Fibroblast of skin of right biceps (primary cell): ENCODE data around the gene SCN3B.

Experiments
- DNase-seq: peaks from one replicate; pipeline ENCODE4 v3.0.0-alpha.2; 2013

SCN3B gene

DNA sequence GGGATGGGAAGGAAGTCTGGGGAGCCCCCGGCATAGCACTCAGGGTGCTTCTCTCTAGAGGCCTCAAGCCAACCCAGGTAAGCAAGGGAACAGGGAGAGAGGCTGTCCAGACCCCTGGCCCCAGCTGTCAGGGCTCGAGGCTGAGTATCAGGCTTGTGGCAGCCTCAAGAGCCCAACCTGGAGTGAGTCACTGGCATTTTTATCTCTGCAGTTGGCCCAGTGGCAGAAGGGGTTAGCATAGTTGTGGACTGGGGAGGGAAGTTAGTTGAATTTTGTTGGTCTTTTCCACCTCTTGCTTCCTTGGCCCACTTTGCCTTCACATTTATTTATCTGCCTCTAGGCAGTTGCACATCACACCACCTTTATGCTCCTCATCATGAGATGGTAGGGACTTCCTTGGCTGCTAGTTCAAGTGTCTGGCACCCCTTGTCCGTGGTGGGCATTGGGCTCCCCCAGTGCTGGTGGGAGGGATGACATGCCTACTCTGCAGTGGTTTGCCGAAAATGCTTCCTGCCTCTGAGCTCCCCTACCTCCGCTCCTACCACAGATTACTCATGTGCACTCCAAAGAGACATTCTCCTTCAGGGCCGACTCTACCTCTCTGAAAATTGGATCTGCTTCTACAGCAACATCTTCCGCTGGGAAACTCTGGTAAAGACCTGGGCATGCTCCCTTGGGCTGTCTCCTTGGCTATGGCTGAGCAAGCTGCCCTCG is 60.1 kb downstream of the SCN3B start:
- peak; percentile 8 for DNase-seq

DNA sequence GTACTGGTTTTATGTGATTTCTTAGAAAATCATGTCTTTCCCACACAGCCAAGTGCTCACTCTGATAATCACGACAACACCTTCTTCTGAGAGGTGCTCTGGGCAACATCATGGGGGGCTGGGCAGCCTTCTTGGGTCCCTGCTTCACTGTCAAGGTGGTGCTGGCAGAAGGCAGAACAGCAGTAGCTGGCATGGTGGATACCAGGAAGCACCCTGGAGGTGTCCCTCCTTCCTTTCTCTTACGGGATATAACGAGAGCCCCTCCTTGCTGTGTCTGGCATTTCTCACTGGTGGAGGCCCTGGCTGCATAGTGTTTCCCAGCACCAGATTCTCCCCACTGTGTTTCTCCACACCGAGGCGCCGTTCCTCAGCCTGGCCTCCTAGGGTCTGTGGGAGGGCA is 60.9 kb downstream of the SCN3B start:
- no peak for DNase-seq

DNA sequence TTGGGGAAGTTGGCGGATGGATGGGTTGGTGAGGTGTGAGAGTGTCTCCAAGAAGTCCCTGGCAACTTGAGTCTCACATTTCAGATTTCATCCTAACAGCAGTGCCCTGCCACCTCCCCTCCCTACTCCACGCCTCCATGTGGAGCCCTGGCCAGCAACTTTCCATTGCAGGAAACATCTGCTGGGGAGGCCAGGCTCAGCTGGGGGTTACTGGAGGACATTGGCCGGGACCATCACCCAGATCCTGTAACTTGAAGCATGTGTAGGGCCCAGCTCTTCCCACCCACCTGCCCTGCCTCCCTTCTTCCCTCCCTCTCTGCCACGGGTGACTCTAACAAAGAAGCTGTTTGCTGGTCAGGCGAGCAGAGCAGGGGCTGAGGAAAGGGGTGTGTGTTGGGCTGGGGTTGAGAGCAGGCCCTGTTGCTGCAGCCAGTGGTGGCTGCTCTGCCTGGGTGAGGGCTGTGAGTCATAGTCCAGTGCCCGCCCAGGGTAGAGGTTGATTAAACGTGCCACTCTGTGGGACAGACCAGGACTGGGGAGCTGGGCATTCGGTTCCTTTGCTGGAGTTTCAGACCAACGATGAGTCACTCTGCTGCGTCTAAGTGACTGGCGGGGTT is 64.0 kb downstream of the SCN3B start:
- DNase-seq, result peak; percentile 5

DNA sequence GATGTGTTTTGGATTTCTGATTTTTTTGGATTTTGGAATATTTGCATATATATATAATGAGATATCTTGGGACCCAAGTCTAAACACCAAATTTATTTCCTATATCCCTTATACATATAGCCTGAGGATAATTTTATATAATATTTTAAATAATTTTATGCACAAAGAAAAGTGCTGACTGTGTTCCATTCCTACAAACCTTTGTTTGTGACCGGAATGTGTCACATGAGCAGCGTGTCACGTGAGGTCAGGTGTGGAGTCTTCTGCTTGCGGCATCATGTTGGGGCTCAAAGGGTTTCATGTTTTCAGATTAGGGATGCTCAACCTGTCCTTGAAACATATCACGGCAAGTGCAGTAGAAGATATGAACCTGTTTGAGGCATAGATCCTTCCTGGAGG is 65.6 kb downstream of the SCN3B start:
- DNase-seq, result no peak

DNA sequence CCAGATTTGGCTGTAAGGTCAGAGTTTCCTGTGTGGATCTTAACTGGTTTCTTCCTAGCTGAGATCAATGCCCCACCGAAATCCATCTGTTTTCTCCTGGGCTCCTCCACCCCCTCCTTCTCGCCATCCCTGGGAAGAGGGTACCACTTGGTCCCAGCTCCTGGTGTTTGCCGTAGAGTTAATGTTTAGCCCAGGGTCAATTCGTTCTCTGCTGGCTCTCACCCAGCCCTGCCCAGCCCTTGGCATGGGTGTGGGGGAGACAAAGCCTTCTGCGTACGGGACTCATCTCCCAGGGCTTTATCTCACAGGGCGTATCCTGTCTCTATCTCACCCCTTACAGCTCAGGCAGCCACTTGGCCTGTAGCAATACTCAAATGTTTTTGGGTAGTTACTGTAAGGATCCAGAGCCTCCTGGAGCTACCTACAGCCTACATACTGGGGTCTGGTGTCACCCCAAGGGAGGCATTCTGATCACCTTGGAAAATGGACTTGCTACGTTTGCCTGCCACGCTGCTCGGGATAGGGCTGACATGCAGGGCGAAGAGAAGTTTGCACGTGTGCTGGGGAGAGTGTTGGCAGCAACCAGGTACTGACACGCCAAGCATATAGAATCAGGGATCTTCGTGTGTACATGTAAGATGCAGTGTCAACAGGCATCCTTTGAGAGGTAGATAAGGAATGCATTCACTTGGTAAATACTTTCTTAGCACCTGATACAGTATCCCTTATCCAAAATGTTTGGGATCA is 66.1 kb downstream of the SCN3B start:
- no peak for DNase-seq

DNA sequence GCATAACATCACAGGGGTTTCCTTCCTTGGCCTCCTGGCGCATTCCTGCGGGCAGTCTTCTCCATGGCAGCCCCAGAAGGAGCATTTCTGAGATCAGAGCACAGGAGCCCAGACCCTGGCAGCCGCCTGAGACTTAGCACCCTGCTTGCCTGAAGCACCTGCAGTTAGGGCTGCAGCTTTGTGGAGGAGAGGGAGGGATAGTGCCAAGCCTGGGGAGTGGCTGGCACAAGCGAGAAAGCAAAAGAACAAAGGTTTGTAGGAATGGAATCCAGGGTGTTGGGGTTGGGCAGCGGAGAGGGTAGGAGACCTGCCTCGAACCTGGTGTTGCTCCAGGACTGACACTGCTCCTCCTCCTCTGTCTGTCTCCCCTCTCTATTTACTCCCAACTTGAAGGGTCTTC is 66.9 kb downstream of the SCN3B start:
- no peak for DNase-seq

DNA sequence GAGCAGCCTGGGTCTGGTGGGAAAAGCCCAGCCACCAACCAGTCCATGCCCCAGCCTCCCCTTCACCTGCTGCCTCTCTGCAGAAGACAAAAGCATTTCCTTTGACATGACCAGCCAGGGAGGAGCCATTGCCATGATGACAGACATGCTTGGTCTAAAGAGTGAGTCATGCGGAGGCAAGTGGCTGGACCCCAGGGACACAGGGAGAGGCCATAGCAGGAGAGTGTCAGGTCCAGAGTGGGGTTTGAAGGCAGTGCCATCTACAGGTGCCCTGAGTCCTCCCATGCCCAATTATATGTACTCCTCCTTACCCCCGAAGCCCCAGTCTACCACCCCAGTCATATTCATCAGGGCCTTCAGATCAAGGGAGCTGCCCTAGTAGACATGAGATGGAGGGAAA is 67.4 kb downstream of the SCN3B start:
- DNase-seq, result peak; percentile 24

DNA sequence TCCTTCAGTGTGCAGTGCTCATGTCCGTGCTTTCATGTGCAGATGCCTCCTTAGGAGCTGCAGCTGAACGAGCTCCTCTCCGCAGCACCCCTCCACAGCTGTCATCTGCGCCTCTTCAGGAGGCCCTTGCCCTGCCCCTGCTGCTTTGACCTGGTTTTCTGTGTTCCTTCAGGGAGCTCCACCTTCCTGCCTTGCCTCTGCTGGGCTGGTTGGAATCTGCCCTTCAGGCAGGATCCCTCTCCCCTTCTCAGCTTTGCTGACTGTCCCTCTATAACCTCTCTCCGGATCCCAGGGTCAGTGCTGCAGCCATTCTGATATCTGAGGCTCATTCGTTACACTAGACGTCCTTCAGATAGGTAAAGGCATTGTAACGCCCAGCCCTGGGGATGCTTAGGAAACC is 67.9 kb downstream of the SCN3B start:
- DNase-seq, result no peak

DNA sequence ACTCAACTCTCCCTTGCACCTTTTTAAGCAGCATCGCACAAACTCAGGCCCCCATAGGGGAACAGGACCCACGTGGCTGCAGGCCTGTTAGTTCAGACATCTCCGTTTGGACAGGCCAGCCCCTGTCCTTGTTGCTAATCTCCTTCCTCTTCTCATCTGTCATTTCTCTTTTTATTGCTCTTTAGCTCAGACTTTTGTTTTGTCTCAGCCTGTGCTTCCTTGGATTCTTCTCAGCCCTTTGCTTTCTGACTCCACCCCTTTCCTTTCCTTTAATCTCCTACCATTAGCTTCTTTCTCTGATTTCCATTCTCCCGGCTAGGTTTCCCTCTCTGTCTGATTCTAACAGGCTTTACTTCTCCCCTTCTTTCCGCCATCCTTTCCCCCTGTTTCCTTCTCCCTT is 68.7 kb downstream of the SCN3B start:
- no peak for DNase-seq

DNA sequence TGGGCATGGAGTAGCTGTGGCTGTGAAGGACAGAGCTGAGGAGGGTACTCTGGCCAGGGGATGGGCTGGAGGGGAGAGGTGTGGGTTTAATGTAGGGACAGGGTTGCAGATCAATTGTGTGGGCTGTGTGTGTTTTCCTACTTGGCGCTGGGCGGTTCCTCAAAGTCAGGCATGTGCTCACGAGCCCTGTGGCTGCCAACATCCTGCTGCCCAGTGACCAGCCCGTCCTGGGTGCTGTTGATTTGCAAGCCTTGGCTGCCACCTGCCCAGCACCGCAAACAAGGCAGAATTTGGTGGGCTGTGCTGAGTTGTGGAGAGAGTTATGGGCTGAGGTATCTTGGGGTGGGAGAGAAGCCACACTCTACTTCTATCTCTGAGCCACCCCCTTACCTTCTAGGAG is 69.2 kb downstream of the SCN3B start:
- no peak for DNase-seq

DNA sequence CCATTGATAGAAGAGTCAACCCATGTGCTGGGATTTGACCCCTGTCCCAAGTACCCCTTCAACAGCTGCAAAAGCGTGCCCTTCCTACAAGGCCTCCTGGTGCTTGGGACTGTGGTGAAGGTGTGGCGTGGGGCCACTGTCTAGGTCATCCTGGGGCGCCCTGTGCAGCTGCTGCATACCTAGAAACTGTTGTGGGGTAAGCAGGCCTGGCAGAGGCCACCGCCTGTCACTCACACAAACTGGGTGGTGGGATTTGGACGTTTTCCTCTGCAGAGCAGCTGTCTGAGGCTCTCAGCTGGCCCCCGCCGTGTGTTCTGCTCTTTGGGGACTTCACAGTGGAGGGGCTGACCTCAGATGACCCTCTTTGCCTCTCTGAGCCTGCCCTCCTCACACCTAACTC is 69.7 kb downstream of the SCN3B start:
- DNase-seq, result no peak

DNA sequence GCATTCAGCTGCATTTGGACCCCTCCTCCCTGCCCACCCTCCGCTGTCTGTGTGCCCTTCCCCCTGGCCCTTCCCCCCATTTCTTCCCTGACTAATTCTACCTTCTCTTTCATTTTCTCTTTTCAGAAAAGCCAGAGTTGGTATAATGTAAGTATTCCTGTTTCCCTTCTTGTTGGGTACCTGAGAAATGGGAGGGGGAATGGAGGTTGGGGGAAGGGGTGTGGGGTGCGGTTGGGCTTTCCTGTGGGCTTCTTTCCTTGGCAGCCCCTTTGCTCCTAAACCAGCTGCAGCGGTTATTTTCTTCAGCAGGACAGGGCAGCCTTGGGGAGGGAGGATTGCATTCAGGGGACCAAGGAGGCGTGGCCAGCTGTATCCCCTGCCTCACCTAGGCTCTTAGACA is 70.2 kb downstream of the SCN3B start:
- no peak for DNase-seq

DNA sequence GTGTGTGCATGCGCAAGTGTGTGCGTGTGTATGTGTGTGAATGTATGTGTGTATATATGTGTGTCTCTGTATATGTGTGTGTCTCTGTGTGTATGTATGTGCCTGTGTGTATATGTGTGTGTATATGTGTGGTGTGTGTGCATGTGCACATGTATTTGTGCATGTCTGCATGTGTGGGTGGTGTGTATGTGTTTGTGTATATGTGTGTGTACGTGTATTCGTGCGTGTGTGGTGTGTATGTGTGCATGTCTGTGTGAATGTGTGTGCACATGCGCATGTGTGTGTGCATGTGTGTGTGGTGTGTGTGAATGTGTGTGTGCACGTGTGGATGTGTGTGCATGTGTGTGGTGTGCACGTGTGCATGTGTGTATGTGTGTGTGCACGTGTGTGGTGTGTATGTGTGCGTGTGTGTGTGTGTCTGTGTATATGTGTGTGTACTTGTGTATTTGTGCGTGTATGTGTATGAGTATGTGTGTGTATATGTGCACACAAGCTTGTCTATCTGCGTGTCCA is 71.4 kb downstream of the SCN3B start:
- DNase-seq, result no peak

DNA sequence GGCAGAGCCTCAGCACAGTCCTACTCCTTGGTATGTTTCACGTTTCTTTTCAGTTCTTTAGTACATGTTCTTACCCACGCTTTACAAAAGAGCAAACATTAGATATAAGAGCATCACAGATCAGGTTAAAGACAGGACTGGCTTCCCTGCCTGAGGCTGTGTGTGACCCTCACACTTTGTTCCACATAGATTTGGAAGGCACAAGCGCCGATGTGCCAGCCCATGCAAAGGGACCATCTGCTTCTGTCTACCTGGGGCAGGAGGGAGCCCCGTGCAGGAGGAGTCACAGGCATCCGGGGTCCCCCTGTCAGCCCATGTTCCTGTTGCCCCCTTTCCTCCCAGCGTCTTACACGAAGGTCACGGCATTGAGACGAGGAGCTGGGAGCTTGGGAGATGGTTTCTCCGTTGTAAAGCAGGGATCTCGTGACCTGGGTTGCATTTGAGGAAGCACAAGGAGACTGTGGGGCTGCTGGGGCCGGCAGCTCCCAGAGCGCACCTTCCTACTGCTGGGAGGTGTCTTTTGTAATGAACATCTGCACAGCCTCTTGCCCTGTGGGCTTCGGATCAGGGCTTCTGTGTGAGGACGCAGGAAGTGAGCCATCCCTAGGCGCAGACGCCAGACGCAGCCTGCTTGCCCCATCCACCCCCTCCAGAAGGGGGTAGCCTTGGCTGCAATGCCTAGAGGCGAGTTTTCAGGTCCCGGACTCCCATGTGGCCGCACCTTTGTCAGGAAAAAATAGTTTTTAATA is 72.6 kb downstream of the SCN3B start:
- no peak for DNase-seq

DNA sequence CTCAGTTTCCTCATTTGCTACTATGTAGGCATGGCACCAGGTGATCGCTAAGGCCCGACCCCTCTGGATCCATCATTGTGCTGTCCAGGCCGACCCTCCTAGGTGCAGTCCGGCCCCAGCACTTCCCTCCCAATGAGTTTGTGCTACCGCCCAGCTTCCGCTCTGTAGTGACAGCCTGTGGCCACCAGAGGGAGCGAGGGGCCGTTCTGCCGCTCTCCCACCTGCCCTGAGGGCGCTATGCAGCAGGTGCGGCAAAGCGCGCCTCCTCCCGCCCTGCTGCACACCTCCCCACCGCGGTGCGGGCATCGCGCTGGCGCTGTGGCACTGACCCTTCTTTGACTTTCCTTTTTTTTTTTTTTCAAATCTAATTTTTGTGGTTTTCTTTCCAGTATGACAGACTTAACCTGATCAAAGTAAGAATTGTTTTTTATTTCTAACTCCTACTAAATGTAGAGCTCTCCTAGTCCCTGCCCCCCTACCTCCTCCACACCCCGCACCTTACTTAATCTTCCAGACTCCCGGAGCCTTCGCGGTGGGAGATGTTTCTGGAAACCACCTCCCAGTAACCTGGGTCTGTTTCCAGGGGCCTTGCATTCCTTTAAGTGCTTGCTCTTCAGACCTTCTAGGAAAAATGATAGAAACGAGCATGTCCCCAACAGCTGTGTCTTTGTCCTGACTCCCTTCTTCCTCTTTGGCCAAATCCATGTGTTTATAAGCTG is 73.7 kb downstream of the SCN3B start:
- peak; percentile 28 for DNase-seq

DNA sequence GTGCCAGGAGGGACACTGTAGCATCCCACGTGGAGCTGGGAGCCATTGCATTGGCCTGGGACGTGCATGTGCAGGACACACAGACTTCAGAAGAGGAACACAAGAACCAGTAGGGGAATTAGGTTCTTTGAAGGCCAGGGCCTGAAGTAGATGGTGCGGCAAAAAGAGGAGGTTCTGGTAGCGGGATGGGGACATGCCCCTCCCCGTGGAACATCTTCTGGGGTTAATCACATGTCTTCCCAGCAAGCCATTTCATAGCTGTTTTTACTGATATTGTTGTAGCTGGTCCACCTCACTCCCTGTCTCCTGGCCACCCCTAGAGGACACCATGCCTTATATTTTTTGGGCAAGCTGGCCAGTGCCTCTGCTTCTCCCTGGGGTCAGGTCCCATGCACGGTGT is 74.3 kb downstream of the SCN3B start:
- no peak for DNase-seq

DNA sequence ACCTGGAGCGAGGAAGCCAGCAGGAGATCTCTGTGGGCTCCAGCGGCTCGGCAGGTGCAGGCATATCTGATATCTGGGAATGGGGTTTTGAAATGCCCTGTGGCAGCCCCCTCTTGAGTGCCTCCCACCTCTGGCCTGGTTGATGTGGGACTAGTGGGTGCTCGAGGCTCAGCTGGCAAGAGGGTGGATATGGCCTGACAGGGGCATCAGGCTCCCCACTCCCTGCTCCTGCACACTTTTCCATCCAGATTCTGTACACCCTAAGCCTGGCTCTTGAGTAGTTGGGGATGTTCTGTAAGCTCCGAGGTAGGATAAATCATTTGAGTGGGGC is 75.0 kb downstream of the SCN3B start:
- no peak for DNase-seq
